ENCODE results near the gene CHTF18.

CHTF18 gene

GRCh38 chr16:842711-843560, 54.5 kb downstream of the CHTF18 start:
- no peaks in the 10 kb centered on the region for H4K20me1 ChIP-seq (ENCODE audit: low read depth, low read length)
- no peak overlapping the region for H3K4me3 ChIP-seq (ENCODE audit: insufficient read depth, low read length, poor library complexity, severe bottlenecking)
- no peak overlapping the region for H3K9ac ChIP-seq (ENCODE audit: low read length)
- no peak overlapping the region for H2AFZ ChIP-seq (ENCODE audit: low read depth, low read length, severe bottlenecking)
- H3K4me2 ChIP-seq (ENCODE audit: low read depth, low read length, poor library complexity, severe bottlenecking), result no peak overlapping the region
- no peak overlapping the region for H3K27ac ChIP-seq (ENCODE audit: low read depth, low read length)
- no peaks in the 10 kb centered on the region for H3K9me2 ChIP-seq (replicated peaks; ENCODE audit: insufficient read depth, low read length)
- no peaks in the 10 kb centered on the region for H3F3A ChIP-seq (ENCODE audit: insufficient read depth)
- no peak for TF ChIP-seq CTCF (IDR thresholded peaks at IDR 0.05; ENCODE audit: insufficient read depth, low read length, poor library complexity, severe bottlenecking)
- TF ChIP-seq EZH2phosphoT487 (conservative IDR thresholded peaks at IDR 0.05; ENCODE audit: low read length), result no peak
- no peaks in the 10 kb centered on the region for H3K79me2 ChIP-seq (ENCODE audit: insufficient read depth, low read length)
- no peaks in the 10 kb centered on the region for H3K36me3 ChIP-seq (ENCODE audit: low read length)
- no peaks in the 10 kb centered on the region for H3K9me3 ChIP-seq (ENCODE audit: insufficient read depth, low read length)
- no peaks in the 10 kb centered on the region for H3K27me3 ChIP-seq (ENCODE audit: low read length)

GRCh38 chr16:843771-844170, 55.4 kb downstream of the CHTF18 start:
- no peaks in the 10 kb centered on the region for H3K36me3 ChIP-seq (ENCODE audit: low read length)
- H3F3A ChIP-seq (ENCODE audit: insufficient read depth), result no peaks in the 10 kb centered on the region
- no peaks in the 10 kb centered on the region for H3K9me3 ChIP-seq (ENCODE audit: insufficient read depth, low read length)
- no peaks in the 10 kb centered on the region for H3K27me3 ChIP-seq (ENCODE audit: low read length)
- no peak overlapping the region for H3K4me3 ChIP-seq (ENCODE audit: insufficient read depth, low read length, poor library complexity, severe bottlenecking)
- no peak overlapping the region for H3K9ac ChIP-seq (ENCODE audit: low read length)
- no peaks in the 10 kb centered on the region for H4K20me1 ChIP-seq (ENCODE audit: low read depth, low read length)
- H3K4me2 ChIP-seq (ENCODE audit: low read depth, low read length, poor library complexity, severe bottlenecking), result no peak overlapping the region
- no peaks in the 10 kb centered on the region for H3K9me2 ChIP-seq (replicated peaks; ENCODE audit: insufficient read depth, low read length)
- no peaks in the 10 kb centered on the region for H3K79me2 ChIP-seq (ENCODE audit: insufficient read depth, low read length)
- H2AFZ ChIP-seq (ENCODE audit: low read depth, low read length, severe bottlenecking), result no peak overlapping the region
- H3K27ac ChIP-seq (ENCODE audit: low read depth, low read length), result no peak overlapping the region
- TF ChIP-seq CTCF (IDR thresholded peaks at IDR 0.05; ENCODE audit: insufficient read depth, low read length, poor library complexity, severe bottlenecking) (no peak), EZH2phosphoT487 (conservative IDR thresholded peaks at IDR 0.05; ENCODE audit: low read length) (no peak)

GRCh38 chr16:844638-845350, 56.4 kb downstream of the CHTF18 start:
- TF ChIP-seq EZH2phosphoT487 (conservative IDR thresholded peaks at IDR 0.05; ENCODE audit: low read length), result no peak
- no peak for TF ChIP-seq CTCF (IDR thresholded peaks at IDR 0.05; ENCODE audit: insufficient read depth, low read length, poor library complexity, severe bottlenecking)

More at GRCh38 chr16:844638-845350, 56.4 kb downstream of the CHTF18 start:
- Histone ChIP-seq H3K36me3 (ENCODE audit: low read length) (no peaks in the 10 kb centered on the region), H3K4me3 (ENCODE audit: insufficient read depth, low read length, poor library complexity, severe bottlenecking) (no peak overlapping the region), H3K27me3 (ENCODE audit: low read length) (no peaks in the 10 kb centered on the region), H3K4me2 (ENCODE audit: low read depth, low read length, poor library complexity, severe bottlenecking) (no peak overlapping the region), H4K20me1 (ENCODE audit: low read depth, low read length) (no peaks in the 10 kb centered on the region), H2AFZ (ENCODE audit: low read depth, low read length, severe bottlenecking) (no peak overlapping the region), H3K9me3 (ENCODE audit: insufficient read depth, low read length) (no peaks in the 10 kb centered on the region), H3K9me2 (replicated peaks; ENCODE audit: insufficient read depth, low read length) (no peaks in the 10 kb centered on the region), H3K79me2 (ENCODE audit: insufficient read depth, low read length) (no peaks in the 10 kb centered on the region), H3F3A (ENCODE audit: insufficient read depth) (no peaks in the 10 kb centered on the region), H3K9ac (ENCODE audit: low read length) (no peak overlapping the region), H3K27ac (ENCODE audit: low read depth, low read length) (no peak overlapping the region)
